Hematopoietic multipotent progenitor cell (in vitro differentiated cells): ENCODE measurements around the gene RNASEH2B. TPM values are rescaled to one million over a fixed set of nuclear protein-coding genes. Genes with fewer than 3 reads are reported as not detected.

Experiments
- DNase-seq, 3 donors: peaks; one replicate each; pipeline ENCODE4 v3.0.0-alpha.2; 2011 to 2015; ENCODE audit warnings: low read depth in 2 of 3, low spot score in 2 of 3
- total RNA-seq: library from RNA; depleted of rRNA; stranded (reverse); fragments of >200 nt; gene quantifications from one replicate; pipeline ENCODE4 v1.2.3, GENCODE V29; 2012

RNASEH2B gene
- total RNA-seq, 1 donor, result 57.1 TPM

- DNase-seq, result peak in 2 of 3 donors; percentile 72 to 90
Measured at GRCh38 chr13:50991579-50992521, 82.3 kb downstream of the RNASEH2B start.

GRCh38 chr13:50993371-50993770, 83.8 kb downstream of the RNASEH2B start:
- no peak for DNase-seq

DNA sequence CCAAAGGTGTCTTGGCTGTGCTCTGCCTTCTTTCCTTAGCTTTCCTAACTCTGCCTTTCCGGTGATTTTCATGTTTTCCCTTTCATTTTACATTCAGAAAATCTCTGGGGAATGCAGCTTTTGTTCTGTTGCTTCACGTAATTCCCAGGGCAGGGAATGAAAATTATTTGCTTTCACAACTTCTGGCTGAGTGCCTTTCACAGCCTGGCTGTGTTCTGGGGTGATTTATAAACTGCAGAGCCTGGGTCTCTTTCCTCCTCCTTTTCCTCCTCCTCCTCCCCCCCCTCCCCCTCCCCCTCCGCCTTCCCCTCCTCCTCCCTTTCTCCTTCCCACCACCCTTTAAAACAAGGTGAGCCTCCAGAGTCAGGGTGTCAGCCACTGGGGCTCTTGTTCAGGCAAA, 84.3 kb downstream of the RNASEH2B start:
- DNase-seq, result no peak

GRCh38 chr13:50994651-50995050, 85.1 kb downstream of the RNASEH2B start:
- no peak for DNase-seq

DNA sequence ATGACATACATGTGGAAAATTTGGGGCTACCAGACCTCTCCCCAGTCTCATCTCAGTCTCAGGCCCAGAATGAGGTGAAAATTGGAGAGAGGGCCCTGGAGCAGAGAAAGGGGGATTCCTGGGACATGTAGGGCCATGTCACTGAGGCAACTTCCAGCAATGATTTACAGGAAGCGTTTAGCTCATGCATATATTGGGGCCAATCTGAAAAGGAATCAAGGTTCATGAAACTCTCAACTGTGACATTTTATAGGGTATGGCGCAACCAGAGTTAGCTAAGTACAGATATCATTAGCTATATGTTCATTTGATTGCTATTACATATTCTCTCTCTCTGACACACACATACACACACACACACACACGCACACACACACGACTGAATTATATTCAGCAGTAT, 86.3 kb downstream of the RNASEH2B start:
- no peak for DNase-seq

DNA sequence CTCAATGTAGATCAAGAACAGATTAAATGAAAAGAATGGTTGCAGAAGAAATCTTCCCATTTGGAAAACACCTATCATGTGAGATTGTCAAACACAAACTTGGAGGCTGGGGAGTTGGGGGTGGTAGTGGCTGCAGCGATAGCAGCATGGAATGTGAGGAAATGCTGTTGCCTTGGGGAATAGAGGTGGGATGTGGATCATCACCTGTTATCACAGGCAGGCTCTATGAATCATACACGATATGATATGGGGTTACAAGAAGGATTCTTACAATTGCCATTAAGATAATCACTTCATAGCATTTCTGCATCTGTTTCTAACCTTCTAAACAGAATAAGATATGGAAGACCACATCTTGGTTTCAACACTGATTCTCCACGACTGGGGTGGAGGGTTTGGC, 88.7 kb downstream of the RNASEH2B start:
- no peak for DNase-seq

DNA sequence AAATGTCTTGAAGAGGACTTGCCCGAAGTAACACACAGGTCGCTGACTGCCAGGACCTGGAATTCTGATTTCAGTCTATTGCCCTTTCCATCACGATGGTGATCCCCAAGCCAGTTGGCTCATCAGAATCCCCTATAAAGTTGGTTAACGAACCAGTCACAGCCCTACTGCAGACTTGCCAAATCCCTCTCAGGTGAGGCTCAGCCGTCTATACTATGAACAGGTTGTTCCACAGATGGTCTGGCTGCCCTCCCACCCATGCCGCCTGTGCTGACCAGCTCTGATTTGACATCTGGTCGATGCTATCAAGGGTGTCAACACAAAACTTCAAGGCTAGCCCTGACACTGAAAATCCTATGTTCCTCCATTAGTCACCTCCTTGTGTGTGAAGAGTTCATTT, 90.0 kb downstream of the RNASEH2B start:
- no peak for DNase-seq

GRCh38 chr13:51000061-51000460, 90.5 kb downstream of the RNASEH2B start:
- no peak for DNase-seq

DNA sequence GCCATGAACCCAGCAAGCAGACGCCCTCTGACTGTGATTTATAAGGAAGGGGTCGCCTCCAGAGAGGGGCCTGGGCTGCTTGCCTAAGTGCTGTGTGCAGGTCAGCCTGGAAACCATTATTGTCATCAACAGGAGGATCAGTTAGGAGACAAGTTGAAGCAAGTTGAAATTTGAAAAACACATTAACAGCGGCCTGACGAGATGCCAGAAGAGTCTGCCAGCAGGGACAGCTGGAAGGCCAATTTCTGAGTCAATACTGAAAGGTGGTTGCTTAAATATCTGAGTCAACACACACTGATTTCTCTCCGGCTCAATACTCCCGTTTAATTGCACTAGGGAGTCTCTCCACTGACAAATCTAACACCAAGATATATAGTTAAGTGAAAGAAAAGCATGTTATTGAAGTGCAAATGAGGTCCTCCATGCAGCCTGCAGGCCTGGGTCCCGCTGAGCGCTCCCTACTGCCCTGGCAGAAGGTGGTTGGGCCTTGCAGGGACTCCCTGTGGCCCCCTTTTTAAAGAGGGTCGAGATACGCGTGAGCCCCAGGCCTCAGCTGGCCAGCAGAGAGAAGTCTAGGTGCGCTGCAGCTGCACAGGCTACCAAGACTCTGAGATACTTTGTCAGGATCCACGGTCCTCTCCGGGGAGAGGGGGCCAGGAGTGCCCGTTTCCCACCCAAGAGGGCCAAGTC, 91.1 kb downstream of the RNASEH2B start:
- DNase-seq, result no peak

DNA sequence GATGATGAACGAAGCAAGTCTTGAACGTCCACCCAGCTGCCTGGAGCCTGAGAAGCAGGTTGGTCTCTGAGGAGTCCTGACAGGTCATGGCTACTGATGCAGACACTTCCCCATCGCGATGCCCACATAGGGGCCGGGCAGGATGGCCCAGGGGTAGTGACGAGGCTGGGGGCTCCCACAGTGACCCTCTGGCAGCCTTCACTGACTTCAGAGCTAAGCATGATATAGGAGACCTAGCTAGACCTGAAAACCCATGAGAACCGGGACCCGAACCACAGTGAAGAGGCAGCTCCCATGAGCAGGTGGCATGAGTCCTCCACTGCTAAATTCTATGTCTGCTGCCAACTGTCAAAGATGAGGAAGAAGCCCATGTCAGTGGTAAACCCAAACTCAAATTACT, 91.7 kb downstream of the RNASEH2B start:
- no peak for DNase-seq

GRCh38 chr13:51002736-51003135, 93.1 kb downstream of the RNASEH2B start:
- no peak for DNase-seq

- DNase-seq, result no peak
Measured at GRCh38 chr13:51003642-51004041, 94.1 kb downstream of the RNASEH2B start.

DNA sequence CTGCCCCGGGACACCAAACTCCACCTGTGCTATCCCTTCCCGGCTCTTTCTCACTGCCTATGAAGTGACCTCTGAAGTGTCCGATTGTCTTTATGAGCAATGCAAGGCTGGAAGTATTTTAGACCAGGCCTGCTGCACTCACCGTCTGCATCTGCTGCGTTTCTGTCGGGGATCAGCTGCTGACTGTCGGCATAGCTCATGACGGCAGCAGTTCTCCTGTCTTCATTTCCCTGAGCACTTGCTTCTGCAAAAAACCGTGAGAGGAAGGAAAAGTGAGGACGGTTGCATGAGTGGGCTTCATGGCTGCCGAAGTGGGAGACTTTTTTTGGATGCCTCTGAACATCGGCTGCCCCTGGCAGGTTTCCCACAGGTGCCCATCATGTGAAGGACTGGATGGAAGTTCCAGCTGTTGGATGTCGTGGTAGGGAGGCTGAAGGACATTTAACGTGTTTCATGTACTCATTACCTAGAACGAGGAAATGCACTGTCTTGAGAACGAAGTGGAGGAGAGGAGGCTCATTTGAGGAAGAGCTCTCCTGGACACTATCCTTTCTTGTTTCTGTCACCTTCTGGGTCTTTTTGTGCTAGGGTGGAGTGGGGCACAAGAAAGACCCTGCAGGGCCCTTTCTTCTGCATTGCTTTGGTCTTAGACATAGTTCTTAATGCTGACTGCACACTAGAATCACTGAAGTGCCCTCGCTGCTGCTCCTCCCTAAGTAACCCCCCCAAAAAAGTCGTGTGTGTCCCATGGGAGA, 94.7 kb downstream of the RNASEH2B start:
- peak in 1 of 3 donors; percentile 23 for DNase-seq

DNA sequence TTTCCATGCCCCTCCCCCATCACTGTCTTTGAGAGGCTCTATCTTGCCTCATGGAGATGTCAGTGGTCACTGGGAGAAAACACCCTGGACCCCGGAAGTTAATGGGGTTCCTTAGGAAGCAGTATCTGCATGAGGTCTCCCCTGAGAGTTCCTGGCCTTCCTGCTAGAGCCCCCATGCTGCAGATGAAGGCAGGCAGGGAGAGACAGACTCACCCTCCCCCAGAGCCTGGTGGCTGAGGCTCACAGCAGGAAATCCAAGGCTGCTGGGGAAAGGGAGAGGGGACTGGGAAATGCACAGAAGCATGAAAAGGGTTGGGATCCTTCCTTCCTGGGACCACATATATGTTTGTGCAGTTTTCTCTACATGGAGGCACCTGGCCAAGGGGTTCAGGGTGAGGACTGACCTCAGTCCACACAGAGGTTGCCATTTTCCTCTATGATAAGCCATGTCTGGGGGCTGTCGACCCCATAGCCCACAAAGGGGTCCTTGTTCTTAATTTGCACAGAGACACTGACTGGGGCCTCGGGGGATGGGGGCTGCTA, 95.4 kb downstream of the RNASEH2B start:
- DNase-seq, result no peak

- no peak for DNase-seq
Measured at GRCh38 chr13:51005566-51005965, 96.0 kb downstream of the RNASEH2B start.

Other genes with a start within 250 kb of the RNASEH2B start
- gene DLEU7, start 66.1 kb upstream of the RNASEH2B start, total RNA-seq, result 0.54 TPM
- gene C13orf42, start 201.5 kb downstream of the RNASEH2B start, total RNA-seq, result not detected